Activated CD4-positive, alpha-beta T cell treated with anti-CD3 and anti-CD28 coated beads, Interleukin-2, amount 10 ng/mL, durations not matched to agents 7 days and 5 days (primary cell): ENCODE data around the gene ZNF518A. TPM values are rescaled to one million over a fixed set of nuclear protein-coding genes. Genes with fewer than 3 reads are reported as not detected.
"Not testable (repeated sequence)": the region's sequence is repeated elsewhere in the genome, so short reads cannot be mapped to it uniquely, and the experiment has no call there.

Experiments
- CTCF ChIA-PET: fragments of 350-600 bp; sonication (Branson Sonifier 250); formaldehyde crosslinking; loops from one replicate; lab custom pipeline; 2021; ENCODE audit warnings: antibody characterized with exemption; lab: Charles Lee
- POLR2A ChIA-PET: fragments of 350-600 bp; sonication (Branson Sonifier 250); formaldehyde crosslinking; loops from one replicate; lab custom pipeline; 2021; ENCODE audit warnings: antibody characterized with exemption; lab: Charles Lee
- DNase-seq: peaks from one replicate; pipeline ENCODE4 v3.0.0-alpha.2; 2020
- H3K27ac Mint-ChIP-seq: one replicate; pipeline ENCODE4 v1.8.0; 2021; ENCODE audit warnings: mild to moderate bottlenecking, moderate library complexity, mixed read lengths
- H3K27me3 Mint-ChIP-seq: one replicate; pipeline ENCODE4 v1.8.0; 2021; ENCODE audit warnings: mixed read lengths
- H3K36me3 Mint-ChIP-seq: one replicate; pipeline ENCODE4 v1.8.0; 2021; ENCODE audit warnings: low read depth, mixed read lengths
- H3K4me1 Mint-ChIP-seq: one replicate; pipeline ENCODE4 v1.8.0; 2021; ENCODE audit warnings: mixed read lengths
- H3K4me3 Mint-ChIP-seq: one replicate; pipeline ENCODE4 v1.8.0; 2021; ENCODE audit warnings: mild to moderate bottlenecking, moderate library complexity, mixed read lengths
- H3K9me3 Mint-ChIP-seq: one replicate; pipeline ENCODE4 v1.8.0; 2021; ENCODE audit warnings: mixed read lengths
- total RNA-seq, 2 experiments: library from RNA; stranded (reverse); gene quantifications; one replicate each; pipeline ENCODE4 v1.2.3, GENCODE V29; 2021

Gene ZNF518A
- total RNA-seq, 2 experiments from 2014 or later = 17.8 to 18.9 TPM

DNA sequence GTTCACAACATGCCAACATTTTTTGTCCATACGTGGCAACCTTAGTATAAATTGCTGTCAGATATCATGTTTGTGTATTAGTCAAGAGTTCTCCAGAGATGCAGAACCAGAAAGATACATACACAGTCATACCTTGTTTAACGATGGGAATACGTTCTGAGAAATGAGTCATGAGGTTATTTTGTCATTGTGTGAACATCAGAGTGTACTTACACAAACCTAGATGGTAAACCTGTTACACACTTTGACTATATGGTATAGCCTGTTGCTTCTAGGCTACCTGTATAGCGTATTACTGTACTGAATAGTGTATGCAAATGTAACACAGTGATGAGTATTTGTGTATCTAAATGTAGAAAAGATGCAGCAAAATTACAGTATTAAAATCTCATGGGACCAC is 22.3 kb downstream of the ZNF518A start:
- H3K9me3 Mint-ChIP-seq = no peaks in the 10 kb centered on the region
- POLR2A ChIA-PET = no interaction called here
- CTCF ChIA-PET = no interaction called here
- no peaks in the 10 kb centered on the region for H3K27me3 Mint-ChIP-seq
- H3K4me1 Mint-ChIP-seq = no peaks in the 10 kb centered on the region
- H3K36me3 Mint-ChIP-seq = peaks cover 64% of the 10 kb centered on the region
- DNase-seq = no peak
- H3K27ac Mint-ChIP-seq = no peak overlapping the region
- H3K4me3 Mint-ChIP-seq = no peak overlapping the region

DNA sequence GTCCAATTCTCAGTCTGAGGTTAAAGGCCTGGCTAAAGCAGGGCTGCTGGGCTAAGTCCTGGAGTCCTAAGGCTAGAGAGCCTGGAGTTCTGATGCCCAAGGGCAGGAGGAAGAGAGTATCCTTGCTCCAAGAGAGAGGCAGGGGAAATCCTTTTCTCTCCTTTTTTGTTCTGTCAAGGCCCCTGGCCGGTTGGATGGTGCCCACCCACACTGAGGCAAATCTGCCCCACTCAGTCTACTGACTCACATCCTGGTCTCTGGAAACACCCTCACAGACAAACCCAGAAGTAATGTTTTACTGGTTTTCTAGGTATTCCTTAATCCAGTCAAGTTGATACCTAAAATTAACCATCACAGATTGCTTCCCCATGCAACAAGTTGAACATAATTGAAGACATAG is 23.0 kb downstream of the ZNF518A start:
- Mint-ChIP-seq H3K36me3 (peaks cover 64% of the 10 kb centered on the region), H3K27me3 (no peaks in the 10 kb centered on the region), H3K9me3 (no peaks in the 10 kb centered on the region), H3K4me3 (no peak overlapping the region), H3K27ac (no peak overlapping the region), H3K4me1 (no peaks in the 10 kb centered on the region)
- ChIA-PET POLR2A (no interaction called here), CTCF (no interaction called here)
- DNase-seq = no peak

DNA sequence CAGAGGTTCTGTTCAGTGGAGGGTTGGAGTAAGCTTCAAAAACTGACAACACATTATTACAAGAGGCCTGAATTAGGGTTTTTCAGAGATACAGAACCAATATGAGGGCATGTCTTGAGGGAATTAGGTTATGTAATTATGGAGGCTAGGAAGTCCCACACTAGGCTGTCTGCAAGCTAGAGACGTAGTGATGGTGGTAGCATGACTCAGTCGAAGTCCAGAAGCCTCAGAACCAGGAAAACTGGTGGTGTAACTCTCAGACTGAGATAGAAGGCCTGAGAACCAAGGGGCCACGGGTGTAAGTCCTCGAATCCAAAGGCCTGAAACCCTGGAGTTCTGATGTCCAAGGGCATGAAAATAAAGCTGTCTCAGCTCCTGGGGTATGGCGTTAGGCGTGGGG is 35.6 kb downstream of the ZNF518A start:
- H3K27ac Mint-ChIP-seq = no peak overlapping the region
- H3K4me3 Mint-ChIP-seq = no peak overlapping the region
- DNase-seq = no peak
- H3K27me3 Mint-ChIP-seq = no peaks in the 10 kb centered on the region
- POLR2A ChIA-PET = no interaction called here
- CTCF ChIA-PET = no interaction called here
- peaks cover 26% of the 10 kb centered on the region for H3K9me3 Mint-ChIP-seq
- peaks cover 6% of the 10 kb centered on the region for H3K36me3 Mint-ChIP-seq
- H3K4me1 Mint-ChIP-seq = no peaks in the 10 kb centered on the region

DNA sequence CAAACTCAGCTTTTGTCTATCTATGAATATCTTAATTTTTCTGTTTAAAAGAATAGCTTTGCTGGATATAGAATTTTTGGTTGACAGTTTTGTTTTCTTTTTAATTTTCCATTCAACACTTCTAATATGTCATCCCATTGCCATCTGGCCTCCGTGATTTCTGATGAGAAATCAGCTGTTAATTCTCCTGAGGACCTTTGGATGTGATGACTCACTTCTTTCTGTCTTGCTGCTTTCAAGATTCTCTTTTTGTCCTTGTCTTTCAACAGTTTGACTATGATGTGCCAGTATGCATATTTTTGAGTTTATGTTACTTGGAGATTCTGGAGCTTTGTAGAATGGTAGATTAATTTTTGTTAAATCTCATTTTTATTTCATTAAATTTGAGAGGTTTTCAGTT is 38.4 kb downstream of the ZNF518A start:
- ChIA-PET POLR2A (no interaction called here), CTCF (no interaction called here)
- no peak for DNase-seq
- Mint-ChIP-seq H3K36me3 (peaks cover 2% of the 10 kb centered on the region), H3K9me3 (peaks cover 27% of the 10 kb centered on the region), H3K27ac (no peak overlapping the region), H3K4me1 (no peaks in the 10 kb centered on the region), H3K27me3 (peaks cover 3% of the 10 kb centered on the region), H3K4me3 (no peak overlapping the region)

DNA sequence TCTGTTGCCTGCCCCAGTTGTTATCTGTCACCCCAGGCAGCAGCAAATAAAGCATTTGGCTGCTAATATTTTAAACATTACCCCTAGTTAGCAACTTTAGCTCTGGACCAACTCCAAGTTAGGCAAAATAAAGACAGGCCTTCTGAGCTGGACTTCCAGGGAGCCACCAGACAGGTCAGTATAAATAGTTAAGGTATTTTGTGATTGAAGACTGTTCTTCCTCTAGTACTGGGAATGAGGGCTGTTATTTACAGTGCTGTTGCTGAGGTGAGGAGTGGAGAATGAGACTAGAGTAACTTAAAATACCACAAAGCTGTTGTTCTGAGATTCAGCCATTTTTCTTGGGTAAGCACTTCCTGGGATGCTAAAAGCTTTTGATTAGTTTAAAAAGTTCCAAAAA is 40.1 kb downstream of the ZNF518A start:
- peaks cover 24% of the 10 kb centered on the region for H3K9me3 Mint-ChIP-seq
- no peaks in the 10 kb centered on the region for H3K4me1 Mint-ChIP-seq
- H3K36me3 Mint-ChIP-seq = no peaks in the 10 kb centered on the region
- CTCF ChIA-PET = interaction anchor here (1.0 kb wide), 1 partner anchor 29 kb away, joined by 3 read pairs; no protein-coding TSS in a partner anchor
- H3K4me3 Mint-ChIP-seq = no peak overlapping the region
- H3K27ac Mint-ChIP-seq = no peak overlapping the region
- POLR2A ChIA-PET = no interaction called here
- H3K27me3 Mint-ChIP-seq = peaks cover 3% of the 10 kb centered on the region
- DNase-seq = no peak

DNA sequence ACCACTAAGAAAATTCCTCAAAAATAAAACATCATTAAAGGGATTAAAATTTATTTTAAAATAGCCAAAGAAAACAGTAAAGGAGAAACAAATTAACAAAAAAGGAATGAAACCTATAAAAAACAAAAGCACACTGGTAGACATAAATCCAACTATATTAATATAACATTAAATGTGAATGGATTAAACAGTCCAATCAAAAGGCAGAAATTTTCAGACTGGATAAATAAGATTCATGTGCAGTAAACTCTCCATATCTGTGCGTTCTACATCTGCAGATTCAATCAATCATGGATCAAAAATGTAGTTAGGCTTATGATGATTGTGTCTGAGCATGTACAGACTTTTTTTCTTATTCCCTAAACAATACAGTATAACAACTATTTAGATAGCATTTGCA is 42.6 kb downstream of the ZNF518A start:
- no peaks in the 10 kb centered on the region for H3K36me3 Mint-ChIP-seq
- no peaks in the 10 kb centered on the region for H3K4me1 Mint-ChIP-seq
- H3K27ac Mint-ChIP-seq = no peak overlapping the region
- POLR2A ChIA-PET = no interaction called here
- DNase-seq = no peak
- CTCF ChIA-PET = no interaction called here
- H3K4me3 Mint-ChIP-seq = no peak overlapping the region
- H3K27me3 Mint-ChIP-seq = peaks cover 7% of the 10 kb centered on the region
- peaks cover 29% of the 10 kb centered on the region for H3K9me3 Mint-ChIP-seq

DNA sequence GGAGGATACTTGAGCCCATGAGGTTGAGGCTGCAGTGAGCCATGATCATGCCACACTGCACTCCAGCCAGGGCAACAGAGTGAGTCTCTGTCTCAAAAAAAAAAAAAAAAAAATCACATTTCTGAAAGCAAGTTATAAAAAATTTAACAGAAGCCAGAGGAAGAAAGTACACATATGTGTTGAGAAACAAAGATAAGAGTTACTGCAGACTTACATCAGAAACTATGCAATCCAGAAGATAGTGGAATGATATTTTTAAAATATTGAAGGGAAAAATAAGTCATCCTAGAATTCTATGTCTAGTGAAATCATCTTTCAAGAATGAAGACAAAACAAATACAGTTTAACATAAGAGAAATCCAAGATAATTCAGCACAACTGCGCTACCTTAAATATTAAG is 46.9 kb downstream of the ZNF518A start:
- ChIA-PET CTCF (interaction anchor here (0.6 kb wide), 1 partner anchor 1871 kb away, joined by 5 read pairs; no protein-coding TSS in a partner anchor), POLR2A (no interaction called here)
- H3K4me3 Mint-ChIP-seq = no peak overlapping the region
- H3K27ac Mint-ChIP-seq = no peak overlapping the region
- H3K9me3 Mint-ChIP-seq = peaks cover 22% of the 10 kb centered on the region
- H3K4me1 Mint-ChIP-seq = no peaks in the 10 kb centered on the region
- H3K27me3 Mint-ChIP-seq = peaks cover 17% of the 10 kb centered on the region
- no peak for DNase-seq
- H3K36me3 Mint-ChIP-seq = no peaks in the 10 kb centered on the region

DNA sequence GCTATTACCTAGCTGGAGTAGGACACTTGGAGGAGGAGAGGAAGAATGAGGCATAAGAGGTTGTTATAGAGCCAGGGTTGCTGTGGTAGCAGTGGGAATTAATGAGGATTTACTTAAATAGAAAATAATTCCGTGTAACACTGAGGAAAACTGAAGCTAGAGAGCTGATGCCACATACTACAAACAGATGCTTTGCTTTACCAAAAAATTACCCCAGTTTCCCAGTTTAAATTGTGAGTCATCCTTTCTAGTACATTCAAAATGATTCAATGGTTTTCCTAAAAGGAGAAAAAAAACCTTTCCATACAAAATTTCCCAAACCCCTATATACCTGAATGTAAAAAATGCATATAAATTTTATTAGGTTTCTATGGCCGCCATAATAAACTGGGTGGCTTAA is 58.3 kb downstream of the ZNF518A start:
- Mint-ChIP-seq H3K9me3 (peaks cover 3% of the 10 kb centered on the region), H3K4me1 (no peaks in the 10 kb centered on the region), H3K27me3 (peaks cover 15% of the 10 kb centered on the region), H3K27ac (no peak overlapping the region), H3K36me3 (no peaks in the 10 kb centered on the region), H3K4me3 (no peak overlapping the region)
- CTCF ChIA-PET = no interaction called here
- no peak for DNase-seq
- POLR2A ChIA-PET = no interaction called here

DNA sequence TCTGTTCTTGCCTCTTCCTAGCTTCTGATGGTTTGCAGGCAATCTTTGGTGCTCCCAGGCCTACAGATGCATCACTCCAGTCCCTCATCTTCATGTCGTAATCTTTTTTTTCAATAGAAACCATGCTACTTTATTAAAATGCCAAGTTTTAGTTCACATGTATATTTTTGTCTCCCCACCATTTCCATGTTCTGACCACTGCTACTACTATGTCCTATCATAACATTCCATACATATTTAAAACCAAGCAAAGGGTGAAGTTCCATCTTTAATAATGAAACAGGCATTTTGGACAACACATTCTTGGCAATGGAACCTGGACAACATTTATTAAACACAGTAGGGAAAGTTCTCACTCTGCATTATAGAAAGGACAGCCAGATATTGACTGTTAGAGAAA is 58.8 kb downstream of the ZNF518A start:
- CTCF ChIA-PET = no interaction called here
- no peak overlapping the region for H3K4me3 Mint-ChIP-seq
- POLR2A ChIA-PET = no interaction called here
- no peaks in the 10 kb centered on the region for H3K36me3 Mint-ChIP-seq
- H3K9me3 Mint-ChIP-seq = no peaks in the 10 kb centered on the region
- peaks cover 10% of the 10 kb centered on the region for H3K27me3 Mint-ChIP-seq
- no peaks in the 10 kb centered on the region for H3K4me1 Mint-ChIP-seq
- no peak for DNase-seq
- no peak overlapping the region for H3K27ac Mint-ChIP-seq

DNA sequence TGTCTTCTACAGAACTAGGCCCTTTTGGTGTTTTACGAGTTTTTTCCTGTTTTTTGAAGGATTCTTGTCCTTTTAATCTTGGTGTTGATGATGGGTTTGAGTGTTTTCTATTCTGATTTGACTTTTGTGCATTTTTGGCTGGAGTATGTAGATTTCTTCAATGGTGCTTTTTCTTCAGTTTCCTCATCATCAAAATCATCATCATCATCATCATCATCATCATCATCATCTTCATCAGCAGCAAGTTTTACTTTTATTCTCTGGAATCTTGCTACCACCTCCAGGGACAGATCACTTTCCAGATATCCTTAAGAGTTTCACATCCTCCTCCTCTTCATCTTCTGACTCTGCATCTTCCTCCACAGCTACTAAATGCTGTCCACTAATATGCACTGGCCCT is 59.4 kb downstream of the ZNF518A start:
- H3K27me3 Mint-ChIP-seq, POLR2A ChIA-PET, DNase-seq, H3K4me1 Mint-ChIP-seq, H3K36me3 Mint-ChIP-seq, H3K27ac Mint-ChIP-seq, H3K9me3 Mint-ChIP-seq, CTCF ChIA-PET, H3K4me3 Mint-ChIP-seq: not testable (repeated sequence)

DNA sequence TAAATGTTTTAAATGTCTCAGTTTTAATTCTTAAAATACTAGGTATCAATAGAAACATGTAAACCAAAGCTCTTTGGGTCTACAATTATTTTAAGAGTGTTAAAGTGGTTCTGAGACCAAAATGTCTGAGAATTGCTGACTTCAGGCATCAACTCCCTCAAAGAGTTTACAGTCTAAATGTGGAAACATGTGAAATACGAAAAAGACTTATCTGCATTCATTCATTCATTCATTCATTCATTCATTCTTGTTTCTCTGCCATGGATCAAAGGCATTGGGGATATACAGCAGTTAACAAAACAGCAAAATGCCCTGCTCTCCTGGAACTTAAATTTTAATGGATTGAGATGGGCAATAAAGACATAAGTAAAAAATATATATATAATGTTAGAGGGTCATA is 71.4 kb downstream of the ZNF518A start:
- Mint-ChIP-seq H3K36me3 (no peaks in the 10 kb centered on the region), H3K27ac (no peak overlapping the region), H3K9me3 (no peaks in the 10 kb centered on the region), H3K4me1 (no peaks in the 10 kb centered on the region), H3K27me3 (peaks cover 8% of the 10 kb centered on the region), H3K4me3 (no peak overlapping the region)
- CTCF ChIA-PET = no interaction called here
- DNase-seq = no peak
- POLR2A ChIA-PET = no interaction called here

DNA sequence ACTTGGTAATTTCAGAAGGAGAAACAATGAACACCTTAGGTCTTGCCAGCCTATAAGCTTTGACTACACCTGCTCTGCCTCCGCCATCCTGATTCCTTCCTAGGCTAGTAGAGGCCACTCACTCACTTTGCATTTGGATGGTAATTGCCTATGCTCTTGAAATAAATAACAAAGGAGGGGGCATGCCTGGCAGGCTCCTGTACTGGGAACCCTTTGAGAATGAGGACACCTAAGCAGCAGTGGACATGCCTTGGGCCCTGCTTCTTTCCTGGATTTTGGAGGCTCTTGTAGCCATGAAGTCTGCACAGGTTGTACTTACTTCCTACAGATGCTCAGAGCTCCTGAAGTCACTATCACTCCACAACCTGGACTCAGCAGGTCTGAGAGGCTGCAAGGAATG is 75.5 kb downstream of the ZNF518A start:
- Mint-ChIP-seq H3K9me3 (no peaks in the 10 kb centered on the region), H3K36me3 (no peaks in the 10 kb centered on the region), H3K4me1 (no peaks in the 10 kb centered on the region), H3K27ac (no peak overlapping the region), H3K27me3 (no peaks in the 10 kb centered on the region), H3K4me3 (no peak overlapping the region)
- ChIA-PET POLR2A (no interaction called here), CTCF (no interaction called here)
- no peak for DNase-seq

DNA sequence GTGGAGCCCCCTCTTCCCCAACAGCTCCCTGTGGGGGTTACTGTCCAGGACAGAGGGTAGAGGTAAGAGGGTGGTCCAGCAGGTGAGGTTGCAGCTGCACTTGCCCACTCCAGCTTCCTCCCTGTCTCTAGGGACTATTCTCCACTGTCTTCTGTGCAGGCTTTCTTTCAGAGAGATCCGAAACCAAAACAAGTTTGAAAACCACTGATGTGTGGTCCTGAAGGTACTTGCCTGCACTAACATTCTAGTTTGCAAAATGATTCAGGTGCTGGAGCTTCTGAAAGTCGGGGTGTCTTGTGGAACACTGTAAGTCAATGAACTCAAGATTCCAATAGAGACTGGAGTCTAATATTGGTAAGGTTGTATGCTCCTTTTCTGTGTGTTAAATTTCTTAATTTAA is 78.2 kb downstream of the ZNF518A start:
- no peaks in the 10 kb centered on the region for H3K36me3 Mint-ChIP-seq
- POLR2A ChIA-PET = no interaction called here
- CTCF ChIA-PET = no interaction called here
- no peak overlapping the region for H3K4me3 Mint-ChIP-seq
- no peaks in the 10 kb centered on the region for H3K9me3 Mint-ChIP-seq
- H3K27ac Mint-ChIP-seq = no peak overlapping the region
- H3K27me3 Mint-ChIP-seq = no peaks in the 10 kb centered on the region
- no peaks in the 10 kb centered on the region for H3K4me1 Mint-ChIP-seq
- no peak for DNase-seq

DNA sequence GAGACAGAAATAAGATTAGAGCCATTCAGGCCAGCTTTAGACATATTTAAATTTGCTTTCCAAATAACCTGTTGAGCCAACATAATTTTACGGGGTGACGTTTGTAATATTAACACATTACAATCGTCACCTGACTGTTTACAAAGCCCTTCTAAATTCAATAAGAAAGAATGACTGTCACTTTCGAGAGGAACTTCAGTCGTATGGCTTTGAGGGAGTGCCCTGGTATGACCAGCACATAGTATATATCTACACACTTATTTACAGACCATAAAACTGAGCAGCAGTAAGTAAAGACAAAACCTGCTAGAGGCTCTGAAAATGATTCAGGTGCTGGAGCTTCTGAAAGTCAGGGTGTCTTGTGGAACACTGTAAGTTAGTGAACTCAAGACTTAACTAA is 78.8 kb downstream of the ZNF518A start:
- H3K4me1 Mint-ChIP-seq = no peaks in the 10 kb centered on the region
- DNase-seq = no peak
- H3K9me3 Mint-ChIP-seq = no peaks in the 10 kb centered on the region
- POLR2A ChIA-PET = no interaction called here
- CTCF ChIA-PET = interaction anchor here (1.5 kb wide), 1 partner anchor 20 kb away, joined by 5 read pairs; no protein-coding TSS in a partner anchor
- no peak overlapping the region for H3K4me3 Mint-ChIP-seq
- no peak overlapping the region for H3K27ac Mint-ChIP-seq
- H3K27me3 Mint-ChIP-seq = no peaks in the 10 kb centered on the region
- no peaks in the 10 kb centered on the region for H3K36me3 Mint-ChIP-seq
